ENCODE measurements around the gene BAIAP2L1. TPM values are rescaled to one million over a fixed set of nuclear protein-coding genes. Genes with fewer than 3 reads are reported as not detected.

Gene BAIAP2L1
- total RNA-seq, 2 experiments from 2014 or later = 1.7 to 2.3 TPM

GRCh38 chr7:98283127-98283886 is 117.6 kb downstream of the BAIAP2L1 start:
- intact Hi-C loops (cut with micrococcal nuclease) = no loop called here
- Mint-ChIP-seq H3K27ac (no peak overlapping the region), H3K4me3 (peak overlapping the region; percentile 79), H3K4me1 (ENCODE audit: low read depth) (peaks cover 31% of the 10 kb centered on the region), H3K36me3 (ENCODE audit: low read depth) (peaks cover 8% of the 10 kb centered on the region), H3K27me3 (no peaks in the 10 kb centered on the region), H3K9me3 (no peaks in the 10 kb centered on the region)
- TF ChIP-seq, protein P1, sequence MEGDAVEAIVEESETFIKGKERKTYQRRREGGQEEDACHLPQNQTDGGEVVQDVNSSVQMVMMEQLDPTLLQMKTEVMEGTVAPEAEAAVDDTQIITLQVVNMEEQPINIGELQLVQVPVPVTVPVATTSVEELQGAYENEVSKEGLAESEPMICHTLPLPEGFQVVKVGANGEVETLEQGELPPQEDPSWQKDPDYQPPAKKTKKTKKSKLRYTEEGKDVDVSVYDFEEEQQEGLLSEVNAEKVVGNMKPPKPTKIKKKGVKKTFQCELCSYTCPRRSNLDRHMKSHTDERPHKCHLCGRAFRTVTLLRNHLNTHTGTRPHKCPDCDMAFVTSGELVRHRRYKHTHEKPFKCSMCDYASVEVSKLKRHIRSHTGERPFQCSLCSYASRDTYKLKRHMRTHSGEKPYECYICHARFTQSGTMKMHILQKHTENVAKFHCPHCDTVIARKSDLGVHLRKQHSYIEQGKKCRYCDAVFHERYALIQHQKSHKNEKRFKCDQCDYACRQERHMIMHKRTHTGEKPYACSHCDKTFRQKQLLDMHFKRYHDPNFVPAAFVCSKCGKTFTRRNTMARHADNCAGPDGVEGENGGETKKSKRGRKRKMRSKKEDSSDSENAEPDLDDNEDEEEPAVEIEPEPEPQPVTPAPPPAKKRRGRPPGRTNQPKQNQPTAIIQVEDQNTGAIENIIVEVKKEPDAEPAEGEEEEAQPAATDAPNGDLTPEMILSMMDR (IDR thresholded peaks at IDR 0.05) = no peak
- CTCF ChIA-PET = no interaction called here
- ATAC-seq (no peak), DNase-seq (no peak)
- POLR2A ChIA-PET = no interaction called here

DNA sequence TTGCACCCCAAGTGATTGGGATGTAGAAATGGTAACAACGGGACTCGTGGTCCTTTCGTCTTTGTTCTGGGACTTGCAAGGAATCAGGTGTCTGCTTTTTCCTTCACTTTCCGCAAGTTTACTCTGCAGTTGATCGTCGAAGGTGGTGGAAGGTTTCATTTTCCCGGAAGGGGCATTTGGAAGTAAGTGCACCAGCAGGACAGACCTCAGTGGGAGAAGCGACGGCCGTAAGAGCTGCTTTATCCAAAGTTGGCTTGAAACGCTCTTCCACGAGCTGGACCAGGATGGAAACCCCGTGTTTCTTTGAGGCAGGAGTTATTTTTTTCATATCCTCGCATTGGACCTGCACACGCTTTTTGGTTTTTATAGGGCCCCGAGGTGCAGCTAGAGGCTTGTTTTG is 118.2 kb downstream of the BAIAP2L1 start:
- intact Hi-C loops (cut with micrococcal nuclease) = no loop called here
- H3K36me3 Mint-ChIP-seq (ENCODE audit: low read depth) = peaks cover 8% of the 10 kb centered on the region
- ChIA-PET CTCF (no interaction called here), POLR2A (interaction anchor here (2.0 kb wide), 1 partner anchor 32 kb away, joined by 7 read pairs; no protein-coding TSS in a partner anchor)
- no peaks in the 10 kb centered on the region for H3K27me3 Mint-ChIP-seq
- DNase-seq (no peak), ATAC-seq (no peak)
- peaks cover 31% of the 10 kb centered on the region for H3K4me1 Mint-ChIP-seq (ENCODE audit: low read depth)
- TF ChIP-seq, protein P1 (IDR thresholded peaks at IDR 0.05) = no peak
- peak overlapping the region; percentile 73 for H3K27ac Mint-ChIP-seq
- H3K4me3 Mint-ChIP-seq = peak overlapping the region; percentile 79
- H3K9me3 Mint-ChIP-seq = no peaks in the 10 kb centered on the region

GRCh38 chr7:98281757-98282606 is 118.9 kb downstream of the BAIAP2L1 start:
- H3K27ac Mint-ChIP-seq = peak overlapping the region; percentile 73
- TF ChIP-seq, protein P1 (IDR thresholded peaks at IDR 0.05) = no peak
- intact Hi-C loops (cut with micrococcal nuclease) = no loop called here
- peaks cover 8% of the 10 kb centered on the region for H3K36me3 Mint-ChIP-seq (ENCODE audit: low read depth)
- POLR2A ChIA-PET = interaction anchor here (2.0 kb wide), 1 partner anchor 31 kb away, joined by 7 read pairs; no protein-coding TSS in a partner anchor
- ATAC-seq (peak; percentile 32), DNase-seq (peak; percentile 58)
- H3K4me3 Mint-ChIP-seq = peak overlapping the region; percentile 79
- peaks cover 31% of the 10 kb centered on the region for H3K4me1 Mint-ChIP-seq (ENCODE audit: low read depth)
- CTCF ChIA-PET = no interaction called here
- no peaks in the 10 kb centered on the region for H3K27me3 Mint-ChIP-seq
- no peaks in the 10 kb centered on the region for H3K9me3 Mint-ChIP-seq

DNA sequence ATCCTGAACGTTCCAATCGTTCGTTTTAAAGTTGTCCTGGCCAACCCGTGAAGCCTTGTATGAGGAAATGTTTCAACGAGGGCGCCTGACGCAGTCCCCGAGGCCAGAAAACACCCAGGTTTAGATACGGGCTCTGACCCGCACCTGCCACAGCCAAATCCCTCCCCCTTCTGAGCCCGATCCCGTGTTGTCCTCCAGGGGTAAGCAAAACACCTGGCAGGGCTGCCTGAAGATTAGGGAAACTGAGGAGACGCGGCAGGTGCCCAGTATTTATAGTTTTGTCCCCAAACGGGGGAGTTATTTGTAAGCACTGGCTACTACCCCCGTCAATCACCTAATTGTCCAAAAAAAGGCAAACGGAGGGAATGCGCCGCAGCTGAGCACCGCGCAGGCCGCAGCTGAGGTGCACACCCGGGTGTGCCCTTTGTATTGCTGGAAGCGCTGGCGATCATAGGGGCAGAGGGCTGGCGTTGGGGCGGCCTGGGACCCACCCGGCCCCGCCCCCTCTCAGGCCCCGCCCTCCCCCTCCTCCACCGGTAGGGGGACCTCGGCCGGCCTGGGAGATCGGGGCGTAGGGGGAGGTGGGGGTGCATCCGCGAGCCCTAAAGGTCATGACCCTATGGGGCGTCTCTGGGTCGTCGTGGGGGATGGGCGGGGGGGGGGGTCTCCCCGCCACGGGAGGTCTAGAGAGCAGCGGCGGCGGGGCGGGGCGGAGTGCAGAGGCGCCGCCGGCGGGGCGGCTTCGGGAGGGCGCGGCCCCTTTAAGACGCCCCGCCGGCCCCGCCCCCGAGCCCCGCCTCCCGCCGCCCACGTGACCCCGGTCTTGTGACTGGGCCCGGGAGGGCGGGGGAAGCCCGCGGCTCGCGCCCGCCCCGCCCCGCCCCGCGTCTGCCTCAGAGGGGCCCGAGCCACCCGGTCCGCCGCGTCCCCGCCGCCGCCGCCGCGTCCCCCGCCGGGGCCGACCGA is 119.8 kb downstream of the BAIAP2L1 start, which contains the start of gene BRI3:
Gene BRI3, plus strand, starts transcription at position 896 of the 966 bp plus-strand sequence. CDS start 110 bp downstream, outside the sequence.
- DNase-seq (peak; percentile 92), ATAC-seq (peak; percentile 84)
- no peaks in the 10 kb centered on the region for H3K9me3 Mint-ChIP-seq
- peaks cover 8% of the 10 kb centered on the region for H3K36me3 Mint-ChIP-seq (ENCODE audit: low read depth)
- H3K27me3 Mint-ChIP-seq = no peaks in the 10 kb centered on the region
- TF ChIP-seq, protein P1 (IDR thresholded peaks at IDR 0.05) = no peak
- peak within 1 kb of the TSS; percentile 79 for H3K4me3 Mint-ChIP-seq
- ChIA-PET CTCF (interaction anchor here (0.8 to 1.5 kb wide), 3 partner anchors 9 to 79 kb away, joined by 3 to 4 read pairs (median 4); no protein-coding TSS in a partner anchor), POLR2A (interaction anchor here (0.6 to 2.0 kb wide), 2 partner anchors 30 to 519 kb away, joined by 3 to 7 read pairs; no protein-coding TSS in a partner anchor)
- intact Hi-C loops (cut with micrococcal nuclease) = no loop called here
- H3K27ac Mint-ChIP-seq = peak within 1 kb of the TSS; percentile 73
- peaks cover 29% of the 10 kb centered on the region for H3K4me1 Mint-ChIP-seq (ENCODE audit: low read depth)

Measured in activated CD8-positive, alpha-beta T cell treated with anti-CD3 and anti-CD28 coated beads for 36 hours (primary cell).